CD14-positive monocyte (primary cell): Measurements from ENCODE around the gene CYP20A1. TPM values are rescaled to one million over a fixed set of nuclear protein-coding genes. Genes with fewer than 3 reads are reported as not detected.

Experiments
- DNase-seq, 3 donors: peaks; one replicate each; pipeline ENCODE4 v3.0.0-alpha.2; 2011 to 2022
- H2AFZ ChIP-seq: 2 replicates; pipeline ENCODE4 v1.6.0; 2012; ENCODE audit warnings: mild to moderate bottlenecking, low read depth, low read length, inconsistent platforms; ENCODE audit not compliant: insufficient read depth, poor library complexity, severe bottlenecking
- H3K27ac ChIP-seq, 2 donors: 1 replicate in 1 of 2; 2 replicates in 1 of 2; pipeline ENCODE4 v1.5.1; 2012 to 2013; ENCODE audit warnings: low read length in 2 of 2, control low read depth in 1 of 2, inconsistent platforms in 1 of 2, low read depth in 1 of 2, mild to moderate bottlenecking in 1 of 2
- H3K27me3 ChIP-seq, 2 donors: one replicate each; pipeline versions ENCODE4 v1.6.0 to v1.6.1; 2011 to 2013; ENCODE audit warnings: low read length in 2 of 2; ENCODE audit not compliant: control insufficient read depth in 2 of 2, insufficient read depth in 2 of 2
- H3K36me3 ChIP-seq, 2 donors: replicated peaks in 1 of 2; 1 replicate in 1 of 2; 2 replicates in 1 of 2; pipeline versions ENCODE4 v1.5.1 to v1.6.1; 2012 to 2013; ENCODE audit warnings: low read length in 2 of 2, control low read depth in 1 of 2, inconsistent platforms in 1 of 2, mild to moderate bottlenecking in 1 of 2; ENCODE audit not compliant: insufficient read depth in 2 of 2, control insufficient read depth in 1 of 2
- H3K4me1 ChIP-seq, 2 donors: 1 replicate in 1 of 2; 2 replicates in 1 of 2; pipeline versions ENCODE4 v1.5.1 to v1.6.1; 2012 to 2013; ENCODE audit warnings: low read length in 2 of 2, control low read depth in 1 of 2, inconsistent platforms in 1 of 2, mild to moderate bottlenecking in 1 of 2, moderate library complexity in 1 of 2; ENCODE audit not compliant: insufficient read depth in 2 of 2, control insufficient read depth in 1 of 2
- H3K4me2 ChIP-seq: replicated peaks from 2 replicates; pipeline ENCODE3; 2012; ENCODE audit warnings: low read length, moderate library complexity, mild to moderate bottlenecking; ENCODE audit not compliant: poor library complexity, severe bottlenecking; ENCODE audit errors: extremely low read depth
- H3K4me3 ChIP-seq, 3 experiments: fragments of 200-600 bp in 1 of 3; sonication (generic) in 1 of 3; replicated peaks in 1 of 3; 1 replicate in 2 of 3; 2 replicates in 1 of 3; pipeline ENCODE4 v1.5.1; 2011 to 2013; ENCODE audit warnings: low read length in 3 of 3, mild to moderate bottlenecking in 3 of 3, control low read depth in 2 of 3, low read depth in 2 of 3, inconsistent platforms in 1 of 3, moderate library complexity in 1 of 3
- H3K79me2 ChIP-seq: 2 replicates; pipeline ENCODE4 v1.6.0; 2012; ENCODE audit warnings: mild to moderate bottlenecking, control low read depth, inconsistent platforms, low read length, moderate library complexity; ENCODE audit not compliant: insufficient read depth
- H3K9ac ChIP-seq: 2 replicates; pipeline ENCODE4 v1.6.0; 2017; ENCODE audit warnings: low read length, mild to moderate bottlenecking; ENCODE audit not compliant: insufficient read depth, poor library complexity, severe bottlenecking
- H3K9me3 ChIP-seq, 2 donors: replicated peaks in 1 of 2; 1 replicate in 1 of 2; 2 replicates in 1 of 2; pipeline versions ENCODE4 v1.5.1 to v1.6.1; 2012 to 2013; ENCODE audit warnings: low read length in 2 of 2, control low read depth in 1 of 2; ENCODE audit not compliant: control insufficient read depth in 1 of 2, insufficient read depth in 1 of 2
- H4K20me1 ChIP-seq: 2 replicates; pipeline ENCODE4 v1.6.0; 2012; ENCODE audit warnings: mild to moderate bottlenecking, low read length, control low read depth, moderate library complexity; ENCODE audit not compliant: insufficient read depth
- H3K27ac Mint-ChIP-seq, 7 donors: one replicate each; pipeline ENCODE4 v1.8.0; 2020; ENCODE audit warnings: mild to moderate bottlenecking in 7 of 7, mixed read lengths in 7 of 7, moderate library complexity in 6 of 7, inconsistent platforms in 2 of 7
- H3K27me3 Mint-ChIP-seq, 3 donors: one replicate each; pipeline ENCODE4 v1.8.0; 2021 to 2022; ENCODE audit warnings: low read depth in 3 of 3, mild to moderate bottlenecking in 3 of 3, mixed read lengths in 3 of 3, moderate library complexity in 3 of 3, inconsistent platforms in 1 of 3
- H3K36me3 Mint-ChIP-seq, 2 donors: one replicate each; pipeline ENCODE4 v1.8.0; 2020; ENCODE audit warnings: mixed read lengths in 2 of 2, inconsistent platforms in 1 of 2, mild to moderate bottlenecking in 1 of 2
- H3K4me1 Mint-ChIP-seq: one replicate; pipeline ENCODE4 v1.8.0; 2020; ENCODE audit warnings: mild to moderate bottlenecking, mixed read lengths
- H3K4me3 Mint-ChIP-seq, 2 donors: one replicate each; pipeline ENCODE4 v1.8.0; 2020; ENCODE audit warnings: mild to moderate bottlenecking in 2 of 2, mixed read lengths in 2 of 2, moderate library complexity in 1 of 2
- H3K9me3 Mint-ChIP-seq, 7 donors: one replicate each; pipeline ENCODE4 v1.8.0; 2020 to 2022; ENCODE audit warnings: mixed read lengths in 7 of 7, mild to moderate bottlenecking in 6 of 7, moderate library complexity in 6 of 7, inconsistent platforms in 2 of 7
- CTCF ChIP-seq: fragments of 200-600 bp; IDR thresholded peaks from one replicate; pipeline ENCODE4 v1.8.0; 2022; ENCODE audit warnings: antibody characterized with exemption, mild to moderate bottlenecking
- whole genome bisulfite sequencing: methylation state at CpG from one replicate; pipeline ENCODE4 v1.1.5; 2013; ENCODE audit warnings: missing lambda C conversion rate; ENCODE audit not compliant: insufficient coverage; 5-methylcytosine and 5-hydroxymethylcytosine counted together
- intact Hi-C, 2 donors: fragments of 100-400 bp; cut with micrococcal nuclease; formaldehyde crosslinking; loops; one replicate each; pipeline versions ENCODE4 v1.15.0 to v1.15.1; 2023
- polyA plus RNA-seq, 3 donors: library from polyadenylated mRNA; depleted of rRNA in 1 of 3; unstranded in 2 of 3; stranded (reverse) in 1 of 3; fragments of 300-500 nt in 2 of 3; fragments of >200 nt in 1 of 3; fragmentation: Illumina TruSeq in 2 of 3; gene quantifications; 1 replicate in 2 of 3; 2 replicates in 1 of 3; pipeline ENCODE4 v1.2.3, GENCODE V29; 2012 to 2021

CYP20A1 gene
- polyA plus RNA-seq, 3 donors = 13.3 to 17.6 (median 15.4) TPM

GRCh38 chr2:203310688-203311436 is 72.0 kb downstream of the CYP20A1 start:
- no peak overlapping the region for H3K9ac ChIP-seq

GRCh38 chr2:203326356-203326755 is 87.5 kb downstream of the CYP20A1 start:
- H3K36me3 Mint-ChIP-seq = peaks cover 0 to 2% of the 10 kb centered on the region in 2 donors

More at GRCh38 chr2:203310688-203311436, 72.0 kb downstream of the CYP20A1 start:
- peaks cover 3 to 15% of the 10 kb centered on the region in 2 donors for H3K36me3 ChIP-seq
- peaks cover 6 to 13% of the 10 kb centered on the region in 2 donors for H3K9me3 ChIP-seq
- no peak overlapping the region for H3K4me3 ChIP-seq
- DNase-seq = no peak
- Mint-ChIP-seq H3K36me3 (peaks cover 28 to 30% of the 10 kb centered on the region in 2 donors), H3K9me3 (peaks cover 12 to 25% (median 17%) of the 10 kb centered on the region in 7 donors), H3K27me3 (peaks cover 0 to 2% (median 0%) of the 10 kb centered on the region in 3 donors), H3K4me3 (no peak overlapping the region), H3K27ac (no peak overlapping the region), H3K4me1 (peaks cover 13% of the 10 kb centered on the region)
- no peak for TF ChIP-seq CTCF
- no peak overlapping the region for H3K4me2 ChIP-seq
- H2AFZ ChIP-seq = no peak overlapping the region
- H3K27ac ChIP-seq = no peak overlapping the region
- no peaks in the 10 kb centered on the region for H4K20me1 ChIP-seq
- WGBS = 100% methylated on average over 1 of the region's 3 CpGs
- intact Hi-C loops = no loop called here
- no peaks in the 10 kb centered on the region for H3K79me2 ChIP-seq
- H3K4me1 ChIP-seq = no peaks in the 10 kb centered on the region
- no peaks in the 10 kb centered on the region for H3K27me3 ChIP-seq

More at GRCh38 chr2:203326356-203326755, 87.5 kb downstream of the CYP20A1 start:
- peaks cover 13 to 19% of the 10 kb centered on the region in 2 donors for H3K4me1 ChIP-seq
- H3K9ac ChIP-seq = no peak overlapping the region
- H3K27me3 ChIP-seq = no peaks in the 10 kb centered on the region
- H3K27ac Mint-ChIP-seq = no peak overlapping the region
- H2AFZ ChIP-seq = no peak overlapping the region
- H3K27ac ChIP-seq = no peak overlapping the region
- H3K4me3 Mint-ChIP-seq = no peak overlapping the region
- H3K27me3 Mint-ChIP-seq = peaks cover 7 to 12% (median 9%) of the 10 kb centered on the region in 3 donors
- intact Hi-C loops = no loop called here
- DNase-seq = no peak
- peaks cover 0 to 2% (median 0%) of the 10 kb centered on the region in 7 donors for H3K9me3 Mint-ChIP-seq
- TF ChIP-seq CTCF = no peak
- no peak overlapping the region for H3K4me3 ChIP-seq
- H3K4me2 ChIP-seq = no peak overlapping the region
- no peaks in the 10 kb centered on the region for H4K20me1 ChIP-seq
- peaks cover 18% of the 10 kb centered on the region for H3K4me1 Mint-ChIP-seq
- no peaks in the 10 kb centered on the region for H3K79me2 ChIP-seq
- WGBS = no CpG with 5 or more reads among the region's 1 CpG
- no peaks in the 10 kb centered on the region for H3K36me3 ChIP-seq
- H3K9me3 ChIP-seq = no peaks in the 10 kb centered on the region
